ENCODE data around the gene FAM163A.

Gene FAM163A

GRCh38 chr1:179865377-179865776, 122.3 kb downstream of the FAM163A start:
- no peak for DNase-seq

Measured in hematopoietic multipotent progenitor cell treated with erythropoietin and hydrocortisone succinate and interleukin-3 and kit ligand, for 8 days (in vitro differentiated cells).